Neuron (in vitro differentiated cells): ENCODE results near the gene RANBP3L.
"Not testable (repeated sequence)": the region's sequence is repeated elsewhere in the genome, so short reads cannot be mapped to it uniquely, and the experiment has no call there.

Source experiments
- H2AFZ ChIP-seq: one replicate; pipeline ENCODE4 v1.6.1; 2013; ENCODE audit warnings: low read depth, mild to moderate bottlenecking, inconsistent platforms, low read length, moderate library complexity
- H3K27me3 ChIP-seq: one replicate; pipeline ENCODE4 v1.6.1; 2013; ENCODE audit warnings: low read length; ENCODE audit not compliant: insufficient read depth
- H3K36me3 ChIP-seq: one replicate; pipeline ENCODE4 v1.6.1; 2013; ENCODE audit warnings: low read length; ENCODE audit not compliant: insufficient read depth
- H3K4me1 ChIP-seq: one replicate; pipeline ENCODE4 v1.6.1; 2013; ENCODE audit warnings: low read length; ENCODE audit not compliant: insufficient read depth
- H3K4me3 ChIP-seq: 2 replicates; pipeline ENCODE4 v1.5.1; 2013; ENCODE audit warnings: mild to moderate bottlenecking, low read length, moderate library complexity
- H3K9me3 ChIP-seq: one replicate; pipeline ENCODE4 v1.6.1; 2013; ENCODE audit warnings: low read length

Gene RANBP3L

DNA sequence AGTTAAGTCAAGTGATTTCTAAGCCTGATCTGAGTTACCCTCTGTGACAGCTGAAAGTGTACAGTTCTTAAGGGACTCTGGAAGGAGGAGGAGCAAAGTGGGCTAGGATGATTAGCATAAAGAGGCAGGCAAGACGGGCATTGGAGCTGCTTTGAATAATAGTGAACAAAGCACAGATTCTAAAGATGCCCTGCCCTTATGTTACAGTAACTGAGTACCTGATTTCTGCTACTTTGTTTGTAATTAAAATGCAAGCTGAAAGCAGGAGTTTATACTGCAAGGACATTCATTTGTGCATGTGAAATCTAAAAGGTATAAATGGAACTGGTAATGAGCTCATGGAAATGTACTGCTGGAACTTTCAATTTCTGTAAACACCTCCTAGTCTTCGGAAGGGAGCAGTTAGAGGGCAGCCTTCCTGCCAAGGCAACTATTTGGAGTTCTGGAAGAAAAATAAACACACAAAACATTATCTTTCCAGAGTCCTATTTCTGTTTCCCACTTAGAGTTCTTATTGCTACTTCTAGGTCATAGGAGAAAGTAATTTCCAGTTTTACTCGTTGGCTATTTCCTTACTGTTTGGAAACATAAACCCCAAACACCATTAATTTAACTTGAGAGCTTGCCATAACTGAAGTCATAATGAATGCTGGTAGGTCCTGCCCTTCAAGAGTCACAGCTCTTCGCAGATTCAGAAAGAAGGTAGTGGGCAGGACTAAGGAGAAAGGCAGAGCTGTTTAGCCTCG lies at the start of gene RANBP3L:
RANBP3L (minus strand) TSS at position 45 of the 746 bp plus-strand sequence. CDS start 486 bp downstream, outside the sequence.
- H3K4me3 ChIP-seq, result peak within 1 kb of the TSS; percentile 21
- no peaks in the 10 kb centered on the region for H3K36me3 ChIP-seq
- H3K4me1 ChIP-seq, result peaks cover 36% of the 10 kb centered on the region

DNA sequence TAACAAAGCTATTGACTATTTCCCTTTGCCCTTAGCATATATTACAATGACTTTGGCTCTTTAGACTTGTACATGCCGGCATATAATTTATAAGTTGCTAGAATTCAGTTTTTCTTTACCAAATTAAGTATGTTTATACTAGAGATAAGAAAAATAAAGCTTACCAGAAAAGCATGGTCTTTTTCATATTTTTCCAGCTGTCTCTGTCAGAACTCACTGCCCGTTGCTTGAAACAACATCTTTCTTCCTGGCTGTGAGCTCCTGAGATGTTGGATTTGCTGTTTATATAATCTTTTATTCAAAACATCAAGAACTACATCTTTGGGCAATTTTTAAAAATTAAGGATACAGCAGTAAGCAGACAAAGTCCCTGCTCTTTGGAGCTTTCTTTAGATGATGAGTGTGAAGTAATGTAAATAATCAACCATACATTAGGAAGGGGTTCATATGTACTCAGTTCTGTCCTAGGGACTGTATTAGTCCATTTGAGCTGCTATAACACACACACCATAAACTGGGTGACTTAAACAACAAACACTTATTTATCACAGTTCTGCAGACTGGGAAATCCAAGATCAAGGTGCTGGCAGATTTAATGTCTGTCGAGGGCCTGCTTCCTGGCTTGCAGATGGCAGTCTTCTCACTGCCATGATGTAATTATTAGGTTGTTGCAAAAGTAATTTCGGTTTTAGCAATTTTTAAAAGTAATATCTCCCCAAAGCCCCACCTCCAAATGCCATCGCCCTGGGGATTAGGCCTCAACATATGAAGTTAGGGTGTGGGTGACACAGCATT lies 45.4 kb upstream of the RANBP3L start:
- H3K4me1 ChIP-seq, result no peaks in the 10 kb centered on the region
- no peaks in the 10 kb centered on the region for H3K27me3 ChIP-seq
- H3K9me3 ChIP-seq, result no peaks in the 10 kb centered on the region
- no peak overlapping the region for H2AFZ ChIP-seq
- H3K4me3 ChIP-seq, result no peak overlapping the region
- H3K36me3 ChIP-seq, result no peaks in the 10 kb centered on the region

More for the DNA sequence above, at the start of gene RANBP3L:
- H2AFZ ChIP-seq, result peak within 1 kb of the TSS; percentile 65
- H3K9me3 ChIP-seq, result no peaks in the 10 kb centered on the region
- H3K27me3 ChIP-seq, result no peaks in the 10 kb centered on the region

- H3K9me3 ChIP-seq, result no peaks in the 10 kb centered on the region
- no peak overlapping the region for H2AFZ ChIP-seq
- H3K4me1 ChIP-seq, result no peaks in the 10 kb centered on the region
- H3K4me3 ChIP-seq, result no peak overlapping the region
- H3K36me3 ChIP-seq, result no peaks in the 10 kb centered on the region
- H3K27me3 ChIP-seq, result no peaks in the 10 kb centered on the region
These were observed 43.2 kb upstream of the RANBP3L start for GRCh38 chr5:36344899-36345298.

GRCh38 chr5:36341720-36342119 lies 40.0 kb upstream of the RANBP3L start:
- not testable (repeated sequence) for H2AFZ ChIP-seq, H3K36me3 ChIP-seq, H3K4me3 ChIP-seq, H3K4me1 ChIP-seq, H3K27me3 ChIP-seq, H3K9me3 ChIP-seq

DNA sequence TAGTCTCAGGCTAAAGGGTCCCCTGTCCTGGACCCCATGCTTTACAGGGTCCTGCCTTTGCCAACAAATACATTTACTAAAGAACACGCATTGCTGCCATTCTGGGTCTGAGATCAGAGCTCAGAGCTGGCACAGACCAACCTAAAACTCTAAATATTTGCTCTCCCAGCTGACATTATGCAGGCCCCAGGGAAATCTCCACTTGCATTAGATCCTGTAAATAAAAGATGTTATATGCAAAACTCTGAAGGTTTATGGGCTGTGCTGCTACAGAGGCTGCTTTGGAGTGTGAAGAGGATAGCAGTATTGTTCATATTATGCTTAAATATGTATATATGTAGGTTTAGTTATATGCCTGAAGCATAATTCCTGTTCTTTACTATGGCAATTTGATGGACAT lies 35.9 kb upstream of the RANBP3L start:
- no peak overlapping the region for H2AFZ ChIP-seq
- H3K27me3 ChIP-seq, result peaks cover 2% of the 10 kb centered on the region
- H3K4me3 ChIP-seq, result no peak overlapping the region
- H3K36me3 ChIP-seq, result no peaks in the 10 kb centered on the region
- H3K4me1 ChIP-seq, result no peaks in the 10 kb centered on the region
- no peaks in the 10 kb centered on the region for H3K9me3 ChIP-seq

DNA sequence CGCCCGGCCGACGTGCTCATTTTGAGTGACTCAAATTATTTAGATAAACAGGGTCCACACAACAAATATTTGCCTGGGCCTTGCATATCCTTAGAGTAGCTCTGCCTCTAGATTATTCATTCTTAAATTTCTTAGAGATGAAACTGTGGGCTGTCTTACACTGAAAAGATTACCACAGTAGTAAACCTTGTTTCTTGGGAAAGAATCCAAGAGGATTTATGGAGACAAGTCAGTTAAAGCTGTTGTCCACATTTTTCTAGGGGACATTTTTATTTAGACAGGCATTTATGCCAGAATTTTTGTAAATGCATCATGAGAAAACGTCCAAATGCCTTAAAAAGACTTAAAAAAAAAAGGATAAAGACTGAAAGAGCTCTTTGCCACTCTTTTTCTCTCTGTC lies 32.6 kb upstream of the RANBP3L start:
- Histone ChIP-seq H3K4me1 (no peaks in the 10 kb centered on the region), H2AFZ (no peak overlapping the region), H3K4me3 (no peak overlapping the region), H3K9me3 (no peaks in the 10 kb centered on the region), H3K27me3 (peaks cover 2% of the 10 kb centered on the region), H3K36me3 (no peaks in the 10 kb centered on the region)

GRCh38 chr5:36332720-36333119 lies 31.0 kb upstream of the RANBP3L start:
- H3K27me3 ChIP-seq, H3K36me3 ChIP-seq, H3K4me3 ChIP-seq, H3K9me3 ChIP-seq, H2AFZ ChIP-seq, H3K4me1 ChIP-seq: not testable (repeated sequence)

DNA sequence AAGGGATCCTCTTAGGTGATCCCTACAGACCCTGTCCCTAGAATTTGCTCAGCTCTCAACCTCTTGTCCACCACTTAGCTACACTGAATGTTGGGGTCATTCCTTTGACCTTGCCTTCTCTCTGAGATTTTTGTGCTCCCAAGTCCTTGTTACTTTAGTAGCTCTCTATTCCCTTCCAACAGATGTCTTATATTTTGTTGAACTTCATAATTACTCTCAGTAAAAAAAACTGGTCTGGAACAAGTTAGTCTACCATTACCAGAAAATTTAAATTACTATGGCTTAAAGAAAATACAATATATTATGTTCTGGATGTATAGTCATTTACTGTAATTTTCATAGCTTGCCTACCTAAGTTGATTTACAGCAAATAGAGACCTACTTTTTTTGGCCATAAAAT lies 23.5 kb upstream of the RANBP3L start:
- no peak overlapping the region for H3K4me3 ChIP-seq
- H3K9me3 ChIP-seq, result no peaks in the 10 kb centered on the region
- H3K4me1 ChIP-seq, result no peaks in the 10 kb centered on the region
- no peaks in the 10 kb centered on the region for H3K36me3 ChIP-seq
- no peaks in the 10 kb centered on the region for H3K27me3 ChIP-seq
- no peak overlapping the region for H2AFZ ChIP-seq

DNA sequence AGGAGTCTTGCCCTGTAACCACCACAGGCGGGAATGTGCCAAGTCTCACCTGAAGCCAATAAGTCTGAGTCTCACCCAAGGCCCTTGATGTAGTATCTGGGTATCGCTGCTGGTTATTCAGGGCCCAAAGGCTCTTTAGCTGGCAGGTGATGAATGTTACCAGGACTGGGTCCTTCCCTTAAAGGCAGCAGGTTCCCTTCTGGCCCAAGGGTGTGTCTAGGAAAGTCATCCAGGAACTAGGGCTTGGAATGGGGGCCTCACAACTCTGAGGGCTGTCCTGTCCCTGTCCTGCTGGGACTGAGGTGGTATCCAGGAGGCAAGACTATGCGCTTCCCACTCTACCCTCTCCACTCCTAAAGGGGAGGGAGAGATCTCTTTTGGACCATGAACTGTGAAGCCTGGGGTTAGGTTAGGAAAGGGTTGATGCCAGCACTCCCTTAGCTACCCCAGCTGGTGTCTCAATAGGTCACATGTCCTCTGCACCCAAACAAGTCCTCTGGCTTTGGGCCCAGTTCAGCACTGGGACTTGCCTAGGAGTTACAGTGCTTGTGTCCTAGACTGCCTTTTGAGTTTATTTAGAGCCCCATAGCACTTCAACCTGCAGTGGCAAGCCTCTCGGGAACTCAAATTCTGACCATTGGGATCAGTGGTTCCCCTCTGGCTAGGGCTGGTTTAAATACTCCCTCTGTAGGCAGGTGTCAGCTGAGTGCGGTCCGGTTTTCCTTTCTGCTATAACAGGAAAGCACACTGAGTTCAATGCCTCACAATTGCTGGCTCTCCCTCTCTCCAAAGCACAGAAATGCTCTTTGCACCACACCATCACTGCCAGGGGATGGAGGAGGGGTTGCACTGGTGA lies 22.5 kb upstream of the RANBP3L start:
- H3K9me3 ChIP-seq, result no peaks in the 10 kb centered on the region
- no peak overlapping the region for H3K4me3 ChIP-seq
- no peaks in the 10 kb centered on the region for H3K4me1 ChIP-seq
- H3K36me3 ChIP-seq, result no peaks in the 10 kb centered on the region
- H2AFZ ChIP-seq, result no peak overlapping the region
- H3K27me3 ChIP-seq, result no peaks in the 10 kb centered on the region

GRCh38 chr5:36312953-36313672 lies 11.4 kb upstream of the RANBP3L start:
- H3K27me3 ChIP-seq, result peaks cover 3% of the 10 kb centered on the region
- no peaks in the 10 kb centered on the region for H3K36me3 ChIP-seq
- no peak overlapping the region for H3K4me3 ChIP-seq
- no peak overlapping the region for H2AFZ ChIP-seq
- peaks cover 5% of the 10 kb centered on the region for H3K4me1 ChIP-seq
- no peaks in the 10 kb centered on the region for H3K9me3 ChIP-seq

GRCh38 chr5:36311956-36312355 lies 10.3 kb upstream of the RANBP3L start:
- no peak overlapping the region for H3K4me3 ChIP-seq
- H3K4me1 ChIP-seq, result peaks cover 5% of the 10 kb centered on the region
- no peaks in the 10 kb centered on the region for H3K9me3 ChIP-seq
- peaks cover 3% of the 10 kb centered on the region for H3K27me3 ChIP-seq
- no peaks in the 10 kb centered on the region for H3K36me3 ChIP-seq
- H2AFZ ChIP-seq, result no peak overlapping the region

DNA sequence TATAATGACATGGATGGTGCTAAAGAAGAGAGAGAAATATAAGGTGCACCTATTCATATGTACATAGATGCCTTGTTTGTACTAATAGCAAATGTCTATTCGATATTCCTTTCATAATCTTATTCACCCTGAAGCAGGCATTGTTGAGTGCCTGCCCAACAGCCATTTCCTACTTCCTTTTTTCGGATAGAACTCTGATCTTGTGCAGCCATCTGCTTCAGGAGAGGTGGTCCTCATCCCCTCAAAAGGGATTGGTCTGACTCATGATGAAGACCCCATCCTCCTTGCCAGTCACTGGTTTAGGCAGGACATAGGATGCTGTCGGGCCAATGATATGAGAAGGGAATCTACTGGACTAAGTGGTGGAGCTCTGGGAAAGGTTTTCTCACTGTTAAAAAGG lies 8.4 kb upstream of the RANBP3L start:
- Histone ChIP-seq H2AFZ (no peak overlapping the region), H3K4me3 (no peak overlapping the region), H3K27me3 (peaks cover 3% of the 10 kb centered on the region), H3K36me3 (no peaks in the 10 kb centered on the region), H3K4me1 (peaks cover 5% of the 10 kb centered on the region), H3K9me3 (no peaks in the 10 kb centered on the region)
